Esophagus squamous epithelium (tissue), 5 donors: ENCODE results near the gene GPR146. TPM values are rescaled to one million over a fixed set of nuclear protein-coding genes. Genes with fewer than 3 reads are reported as not detected.

Source experiments
- DNase-seq: peaks from one replicate; lab custom pipeline; 2025; lab: John Stamatoyannopoulos, UW
- H3K27ac ChIP-seq, 4 donors: fragments of 200-600 bp; sonication (generic); one replicate each; pipeline ENCODE4 v1.5.1; 2016 to 2019; ENCODE audit warnings: mild to moderate bottlenecking in 1 of 4
- H3K27me3 ChIP-seq, 4 donors: fragments of 200-600 bp; sonication (generic); 1 replicate in 3 of 4; 2 replicates in 1 of 4; pipeline versions ENCODE4 v1.5.1 to v1.6.0; 2017 to 2021; ENCODE audit warnings: antibody characterized with exemption in 1 of 4
- H3K36me3 ChIP-seq, 3 donors: fragments of 200-600 bp; sonication (generic); one replicate each; pipeline ENCODE4 v1.5.1; 2016 to 2019
- H3K4me1 ChIP-seq, 3 donors: fragments of 200-600 bp; sonication (generic); one replicate each; pipeline ENCODE4 v1.5.1; 2017 to 2019
- H3K4me3 ChIP-seq, 4 donors: fragments of 200-600 bp; sonication (generic); 1 replicate in 3 of 4; 2 replicates in 1 of 4; pipeline ENCODE4 v1.5.1; 2016 to 2019; ENCODE audit warnings: mild to moderate bottlenecking in 2 of 4, moderate library complexity in 1 of 4
- H3K9me3 ChIP-seq, 3 donors: fragments of 200-600 bp; sonication (generic); one replicate each; pipeline ENCODE4 v1.5.1; 2016 to 2019
- POLR2A ChIP-seq, 4 donors: fragments of 450-650 bp; IDR thresholded peaks; one replicate each; pipeline ENCODE4 v1.6.1; 2017; ENCODE audit warnings: antibody characterized with exemption in 4 of 4, mild to moderate bottlenecking in 4 of 4, moderate library complexity in 3 of 4
- WGBS, 2 donors: methylation state at CpG; one replicate each; pipeline ENCODE4 v1.1.5; 2018; 5-methylcytosine and 5-hydroxymethylcytosine counted together
- intact Hi-C: fragments of 100-400 bp; cut with DNase I; formaldehyde crosslinking; loops from one replicate; pipeline ENCODE4 v1.15.0; 2022
- total RNA-seq, 4 donors: library from RNA; depleted of rRNA; stranded (reverse); fragments of >200 nt; gene quantifications; one replicate each; pipeline ENCODE4 v1.1.0, GENCODE V29; 2016
- TF ChIP-seq, protein P1 (sequence below), 6 experiments: fragments of 450-650 bp in 4 of 6; fragments of 200-600 bp in 2 of 6; sonication (generic) in 2 of 6; IDR thresholded peaks; one replicate each; pipeline ENCODE4 v1.5.1; 2016 to 2019; ENCODE audit warnings: antibody characterized with exemption in 6 of 6, mild to moderate bottlenecking in 4 of 6, moderate library complexity in 4 of 6
- donor health status: DM: yes; HTN: yes; CAD: no.

GPR146 gene
- total RNA-seq, 4 donors from 2014 or later = 1.1 to 12.8 (median 3.5) TPM

GRCh38 chr7:1103009-1103788 lies 58.9 kb downstream of the GPR146 start:
- Histone ChIP-seq H3K36me3 (peaks cover 0 to 13% (median 0%) of the 10 kb centered on the region in 3 donors), H3K27me3 (no peaks in the 10 kb centered on the region), H3K4me3 (peak overlapping the region in 1 of 4 donors; percentile 12), H3K27ac (no peak overlapping the region), H3K4me1 (no peaks in the 10 kb centered on the region), H3K9me3 (no peaks in the 10 kb centered on the region)
- 71 to 73% methylated on average over 17 to 22 of the region's 34 CpGs for WGBS, 2 donors
- TF ChIP-seq, protein P1, sequence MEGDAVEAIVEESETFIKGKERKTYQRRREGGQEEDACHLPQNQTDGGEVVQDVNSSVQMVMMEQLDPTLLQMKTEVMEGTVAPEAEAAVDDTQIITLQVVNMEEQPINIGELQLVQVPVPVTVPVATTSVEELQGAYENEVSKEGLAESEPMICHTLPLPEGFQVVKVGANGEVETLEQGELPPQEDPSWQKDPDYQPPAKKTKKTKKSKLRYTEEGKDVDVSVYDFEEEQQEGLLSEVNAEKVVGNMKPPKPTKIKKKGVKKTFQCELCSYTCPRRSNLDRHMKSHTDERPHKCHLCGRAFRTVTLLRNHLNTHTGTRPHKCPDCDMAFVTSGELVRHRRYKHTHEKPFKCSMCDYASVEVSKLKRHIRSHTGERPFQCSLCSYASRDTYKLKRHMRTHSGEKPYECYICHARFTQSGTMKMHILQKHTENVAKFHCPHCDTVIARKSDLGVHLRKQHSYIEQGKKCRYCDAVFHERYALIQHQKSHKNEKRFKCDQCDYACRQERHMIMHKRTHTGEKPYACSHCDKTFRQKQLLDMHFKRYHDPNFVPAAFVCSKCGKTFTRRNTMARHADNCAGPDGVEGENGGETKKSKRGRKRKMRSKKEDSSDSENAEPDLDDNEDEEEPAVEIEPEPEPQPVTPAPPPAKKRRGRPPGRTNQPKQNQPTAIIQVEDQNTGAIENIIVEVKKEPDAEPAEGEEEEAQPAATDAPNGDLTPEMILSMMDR (IDR thresholded peaks at IDR 0.05) = no peak
- TF ChIP-seq POLR2A (IDR thresholded peaks at IDR 0.05) = no peak
- DNase-seq = no peak
- intact Hi-C loops = no loop called here

GRCh38 chr7:1103789-1104515 lies 59.6 kb downstream of the GPR146 start:
- TF ChIP-seq POLR2A (IDR thresholded peaks at IDR 0.05) = no peak
- TF ChIP-seq, protein P1 (IDR thresholded peaks at IDR 0.05) = no peak
- intact Hi-C loops = no loop called here
- DNase-seq = no peak

DNA sequence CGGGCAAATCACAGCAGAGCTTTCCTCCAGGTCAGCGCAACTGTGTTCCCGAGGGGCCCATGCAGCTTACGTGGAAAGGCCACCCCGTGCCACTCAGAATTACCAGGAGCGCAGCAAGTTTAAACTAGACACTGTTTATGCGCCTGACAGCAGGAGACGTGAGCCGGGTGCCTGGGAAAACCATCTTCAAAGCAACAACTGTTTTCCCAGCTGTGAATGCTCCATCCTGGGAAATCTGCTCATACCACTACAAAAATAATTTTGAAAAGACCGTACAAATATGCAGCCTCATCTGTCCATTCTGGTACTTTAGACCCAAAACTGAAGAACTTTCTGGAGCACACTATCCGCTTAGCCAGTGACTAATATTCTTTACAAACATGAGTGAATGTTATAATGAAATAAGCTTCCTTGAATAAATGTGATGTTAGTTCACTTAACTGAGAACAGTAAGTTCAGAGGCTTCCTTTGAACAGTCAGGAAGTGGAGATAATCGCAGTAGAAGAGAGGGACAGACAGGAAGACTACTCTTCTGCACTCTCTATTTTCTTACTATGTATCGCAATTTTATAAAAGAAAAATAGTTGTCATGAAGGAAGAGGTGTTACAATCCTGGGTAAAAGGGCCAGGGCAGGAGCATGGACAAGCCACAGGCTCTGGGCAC lies 60.3 kb downstream of the GPR146 start:
- 75 to 82% methylated on average over 8 of the region's 13 CpGs for WGBS, 2 donors
- Histone ChIP-seq H3K27me3 (no peaks in the 10 kb centered on the region), H3K9me3 (no peaks in the 10 kb centered on the region), H3K36me3 (peaks cover 0 to 5% (median 0%) of the 10 kb centered on the region in 3 donors), H3K4me1 (no peaks in the 10 kb centered on the region), H3K4me3 (no peak overlapping the region), H3K27ac (no peak overlapping the region)
- TF ChIP-seq, protein P1 (IDR thresholded peaks at IDR 0.05) = no peak
- no peak for TF ChIP-seq POLR2A (IDR thresholded peaks at IDR 0.05)
- intact Hi-C loops = no loop called here
- no peak for DNase-seq

More at GRCh38 chr7:1103789-1104515, 59.6 kb downstream of the GPR146 start:
- Histone ChIP-seq H3K27me3 (no peaks in the 10 kb centered on the region), H3K36me3 (peaks cover 0 to 8% (median 0%) of the 10 kb centered on the region in 3 donors), H3K4me1 (no peaks in the 10 kb centered on the region), H3K9me3 (no peaks in the 10 kb centered on the region), H3K4me3 (no peak overlapping the region), H3K27ac (no peak overlapping the region)
- 87% methylated on average over 11 of the region's 21 CpGs; no CpG with 5 or more reads in 1 of the 2 donors for whole genome bisulfite sequencing, 2 donors

DNA sequence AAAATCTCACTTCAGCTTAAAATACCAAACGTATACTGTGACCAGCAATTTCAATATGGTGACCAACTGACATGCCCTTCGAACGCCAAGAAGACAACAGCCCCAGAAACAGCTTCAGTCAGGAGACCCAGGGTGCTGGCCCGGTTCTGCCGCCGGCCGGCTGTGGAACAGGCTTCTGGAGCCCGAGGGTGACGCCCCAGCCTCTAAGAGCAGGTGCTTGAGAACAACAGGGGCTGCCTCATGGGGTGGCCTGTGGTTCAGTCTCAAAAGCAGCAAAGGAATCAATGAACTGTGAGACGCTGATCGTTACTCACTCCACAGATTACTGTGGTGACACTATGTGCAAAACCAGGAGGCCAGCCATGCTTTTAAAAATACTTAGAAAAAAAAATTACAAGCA lies 60.8 kb downstream of the GPR146 start:
- 90 to 91% methylated on average over 11 of the region's 11 CpGs for WGBS, 2 donors
- no peak for TF ChIP-seq POLR2A (IDR thresholded peaks at IDR 0.05)
- TF ChIP-seq, protein P1 (IDR thresholded peaks at IDR 0.05) = no peak
- no peak overlapping the region for H3K27ac ChIP-seq
- H3K36me3 ChIP-seq = no peaks in the 10 kb centered on the region
- no peaks in the 10 kb centered on the region for H3K9me3 ChIP-seq
- no peak for DNase-seq
- no peaks in the 10 kb centered on the region for H3K4me1 ChIP-seq
- H3K27me3 ChIP-seq = no peaks in the 10 kb centered on the region
- H3K4me3 ChIP-seq = no peak overlapping the region
- intact Hi-C loops = no loop called here
